Rectal smooth muscle tissue (tissue), 1 donor: Measurements from ENCODE around the gene PHTF2.
"Not testable (repeated sequence)": the region's sequence is repeated elsewhere in the genome, so short reads cannot be mapped to it uniquely, and the experiment has no call there.

ENCODE experiments used
- H3K27ac ChIP-seq: one replicate; pipeline ENCODE4 v1.7.0; 2013; ENCODE audit warnings: low read depth, low read length, inconsistent platforms
- H3K27me3 ChIP-seq: one replicate; pipeline ENCODE4 v1.7.0; 2013; ENCODE audit warnings: low read length; ENCODE audit not compliant: control insufficient read depth, insufficient read depth
- H3K36me3 ChIP-seq: one replicate; pipeline ENCODE4 v1.7.0; 2013; ENCODE audit warnings: low read length; ENCODE audit not compliant: control insufficient read depth, insufficient read depth
- H3K4me1 ChIP-seq: one replicate; pipeline ENCODE4 v1.7.0; 2013; ENCODE audit warnings: low read length; ENCODE audit not compliant: control insufficient read depth, insufficient read depth
- H3K4me3 ChIP-seq: one replicate; pipeline ENCODE4 v1.7.0; 2013; ENCODE audit warnings: low read length
- H3K9ac ChIP-seq: one replicate; pipeline ENCODE4 v1.7.0; 2013; ENCODE audit warnings: low read length

PHTF2 gene

DNA sequence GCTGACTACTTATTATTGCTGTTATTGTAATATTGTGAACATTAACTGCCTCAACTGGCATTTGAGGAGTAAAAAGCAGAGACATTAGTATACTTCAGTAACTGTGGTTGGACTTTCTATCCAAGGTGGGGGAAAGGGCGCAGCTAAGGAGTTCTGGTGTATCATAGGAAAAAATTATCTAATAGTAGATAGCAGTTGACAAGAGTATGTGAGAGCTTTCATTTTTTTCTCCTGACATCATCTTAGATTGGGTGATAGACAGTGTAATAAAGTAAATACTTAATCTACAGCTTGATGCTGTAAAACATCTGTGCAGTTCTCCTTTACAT is 68.9 kb downstream of the PHTF2 start:
- H3K4me3 ChIP-seq = no peak overlapping the region
- H3K27ac ChIP-seq = no peak overlapping the region
- H3K36me3 ChIP-seq = no peaks in the 10 kb centered on the region
- H3K4me1 ChIP-seq = peaks cover 7% of the 10 kb centered on the region
- H3K9ac ChIP-seq = no peak overlapping the region
- H3K27me3 ChIP-seq = no peaks in the 10 kb centered on the region

- not testable (repeated sequence) for H3K4me3 ChIP-seq, H3K27ac ChIP-seq, H3K4me1 ChIP-seq, H3K9ac ChIP-seq, H3K36me3 ChIP-seq, H3K27me3 ChIP-seq
These were observed 73.7 kb downstream of the PHTF2 start for GRCh38 chr7:77872256-77872655.

GRCh38 chr7:77873416-77874327 is 75.1 kb downstream of the PHTF2 start:
- H3K9ac ChIP-seq, H3K27me3 ChIP-seq, H3K36me3 ChIP-seq, H3K27ac ChIP-seq, H3K4me3 ChIP-seq, H3K4me1 ChIP-seq: not testable (repeated sequence)

DNA sequence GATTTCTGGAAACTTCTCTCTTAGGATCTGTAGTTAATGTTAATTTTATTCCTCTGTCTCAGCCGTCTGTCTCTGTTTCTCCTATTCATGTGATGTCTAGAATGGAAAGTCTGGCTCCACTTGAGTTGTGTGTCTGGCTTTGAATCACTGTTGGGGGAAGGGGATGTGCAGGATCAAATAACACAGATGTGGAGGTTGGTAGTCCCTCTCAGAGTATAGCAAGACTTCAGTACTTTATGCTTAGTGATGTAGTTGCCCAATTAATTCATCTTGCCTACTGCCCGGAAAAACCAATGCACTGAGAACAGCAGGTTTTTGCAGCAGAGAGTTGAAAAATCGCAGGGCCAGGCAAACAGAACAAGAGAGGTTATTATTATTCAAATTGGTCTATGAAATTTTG is 79.2 kb downstream of the PHTF2 start:
- Histone ChIP-seq H3K27me3 (no peaks in the 10 kb centered on the region), H3K4me1 (no peaks in the 10 kb centered on the region), H3K27ac (no peak overlapping the region), H3K36me3 (no peaks in the 10 kb centered on the region), H3K4me3 (no peak overlapping the region), H3K9ac (no peak overlapping the region)

DNA sequence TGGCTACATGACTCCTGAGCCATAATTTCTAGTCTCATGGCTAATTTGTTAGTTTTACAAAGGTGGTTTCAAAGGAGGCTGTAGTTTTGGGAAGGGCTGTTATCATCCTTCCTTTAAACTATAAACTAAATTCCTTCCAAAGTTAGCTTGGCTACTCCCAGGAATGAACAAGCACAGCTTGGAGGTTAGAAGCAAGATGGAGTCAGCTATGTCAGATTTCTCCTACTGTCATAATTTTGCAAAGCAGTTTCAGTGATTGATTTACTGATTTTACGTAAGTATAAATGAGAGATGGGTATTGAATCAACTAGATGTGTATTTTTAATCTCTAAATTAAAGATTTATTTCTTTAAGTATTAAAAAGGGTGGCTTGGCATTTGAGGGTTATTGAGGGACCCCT is 79.9 kb downstream of the PHTF2 start:
- Histone ChIP-seq H3K4me1 (no peaks in the 10 kb centered on the region), H3K4me3 (no peak overlapping the region), H3K9ac (no peak overlapping the region), H3K36me3 (no peaks in the 10 kb centered on the region), H3K27ac (no peak overlapping the region), H3K27me3 (no peaks in the 10 kb centered on the region)

DNA sequence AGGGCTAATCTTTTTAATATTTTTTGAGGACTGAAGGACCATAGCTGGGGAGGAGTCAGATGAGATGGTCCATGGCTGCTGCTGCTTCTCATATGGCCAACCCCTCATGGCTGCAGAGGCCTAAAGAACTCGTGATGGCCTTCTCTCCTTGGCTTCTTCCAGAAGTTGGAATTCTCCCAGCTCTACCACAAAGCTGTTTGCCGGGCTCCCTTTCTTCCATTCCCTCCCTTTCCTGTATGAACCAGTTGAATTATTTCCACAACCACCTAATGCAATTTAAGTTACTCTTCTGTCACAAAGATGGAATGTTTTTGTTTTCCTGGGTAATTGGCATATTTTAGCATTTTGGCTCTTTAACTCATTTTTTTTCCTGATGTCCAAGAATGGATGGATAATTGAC is 80.7 kb downstream of the PHTF2 start:
- Histone ChIP-seq H3K27ac (no peak overlapping the region), H3K4me3 (no peak overlapping the region), H3K4me1 (no peaks in the 10 kb centered on the region), H3K27me3 (no peaks in the 10 kb centered on the region), H3K9ac (no peak overlapping the region), H3K36me3 (no peaks in the 10 kb centered on the region)

DNA sequence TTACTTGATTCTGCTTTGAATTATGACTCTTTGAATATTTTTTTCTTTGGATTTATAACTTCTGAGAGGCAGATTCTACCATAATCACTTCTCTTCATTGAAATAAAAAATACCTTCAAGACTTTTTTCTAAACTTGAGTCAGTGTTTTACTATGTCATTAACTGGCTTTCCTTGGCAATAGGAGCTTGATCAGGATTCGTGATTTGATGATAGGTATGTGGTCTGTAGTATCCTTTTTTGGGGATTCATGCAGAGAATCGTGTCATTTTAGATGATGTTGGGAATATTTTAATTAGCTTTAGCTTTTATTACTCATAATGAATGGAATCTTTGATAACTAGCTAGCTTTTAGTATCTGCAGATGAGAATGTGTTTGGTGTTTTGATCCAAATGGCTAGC is 83.3 kb downstream of the PHTF2 start:
- H3K36me3 ChIP-seq = no peaks in the 10 kb centered on the region
- H3K4me1 ChIP-seq = no peaks in the 10 kb centered on the region
- no peak overlapping the region for H3K27ac ChIP-seq
- H3K9ac ChIP-seq = no peak overlapping the region
- no peak overlapping the region for H3K4me3 ChIP-seq
- no peaks in the 10 kb centered on the region for H3K27me3 ChIP-seq

- Histone ChIP-seq H3K4me1 (no peaks in the 10 kb centered on the region), H3K4me3 (no peak overlapping the region), H3K9ac (no peak overlapping the region), H3K27ac (no peak overlapping the region), H3K36me3 (no peaks in the 10 kb centered on the region), H3K27me3 (no peaks in the 10 kb centered on the region)
These were observed 86.6 kb downstream of the PHTF2 start for GRCh38 chr7:77885155-77885554.

DNA sequence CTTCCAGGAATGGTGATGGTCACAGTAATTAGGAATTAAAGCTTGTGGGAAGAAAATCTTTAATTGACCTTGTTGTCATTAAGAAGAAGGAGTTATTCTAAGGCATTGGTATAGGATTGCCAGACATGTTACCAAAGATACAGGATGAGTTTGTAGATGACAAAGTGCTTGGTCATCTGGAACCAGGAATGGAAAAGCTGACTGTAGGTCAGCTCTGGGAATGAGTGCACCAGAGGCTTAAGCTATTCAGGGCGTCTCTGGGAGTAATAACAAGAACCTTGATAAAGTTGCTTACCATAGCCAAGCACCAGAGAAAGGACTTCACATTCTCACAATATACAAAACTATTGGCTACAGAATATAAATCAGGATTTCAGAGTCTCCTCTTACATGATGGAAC is 89.0 kb downstream of the PHTF2 start:
- H3K27ac ChIP-seq = no peak overlapping the region
- H3K4me3 ChIP-seq = no peak overlapping the region
- H3K36me3 ChIP-seq = no peaks in the 10 kb centered on the region
- H3K9ac ChIP-seq = no peak overlapping the region
- H3K4me1 ChIP-seq = no peaks in the 10 kb centered on the region
- no peaks in the 10 kb centered on the region for H3K27me3 ChIP-seq

- H3K4me3 ChIP-seq = no peak overlapping the region
- H3K4me1 ChIP-seq = no peaks in the 10 kb centered on the region
- no peaks in the 10 kb centered on the region for H3K27me3 ChIP-seq
- H3K9ac ChIP-seq = no peak overlapping the region
- no peaks in the 10 kb centered on the region for H3K36me3 ChIP-seq
- H3K27ac ChIP-seq = no peak overlapping the region
These were observed 90.4 kb downstream of the PHTF2 start for GRCh38 chr7:77888998-77889397.

- Histone ChIP-seq H3K27ac (no peak overlapping the region), H3K4me1 (no peaks in the 10 kb centered on the region), H3K9ac (no peak overlapping the region), H3K27me3 (no peaks in the 10 kb centered on the region), H3K36me3 (no peaks in the 10 kb centered on the region), H3K4me3 (no peak overlapping the region)
These were observed 95.2 kb downstream of the PHTF2 start for GRCh38 chr7:77893813-77894212.

DNA sequence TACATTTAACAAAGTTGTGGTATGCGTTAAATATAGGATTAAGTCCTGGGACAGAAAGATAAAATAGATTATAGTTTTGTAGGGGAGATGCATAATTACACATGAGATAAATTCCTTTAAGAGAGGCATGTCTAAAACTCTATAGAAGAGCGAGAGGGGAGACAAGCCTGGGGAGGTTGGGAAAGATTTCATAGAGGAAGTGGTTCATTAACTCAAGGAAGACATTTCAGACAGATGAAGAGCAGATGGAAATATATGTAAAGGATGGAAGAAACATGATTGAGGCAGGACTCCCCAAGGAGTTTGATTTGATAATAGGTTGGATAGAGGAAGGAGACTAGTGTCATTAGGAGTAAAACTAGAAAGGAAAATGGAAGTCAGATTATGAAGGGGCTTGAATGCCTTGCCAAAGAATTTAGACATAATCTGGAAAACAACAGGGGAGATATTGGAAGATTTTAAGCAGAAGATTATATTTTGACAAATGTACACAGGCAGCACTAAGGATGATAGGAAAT is 96.1 kb downstream of the PHTF2 start:
- no peak overlapping the region for H3K4me3 ChIP-seq
- H3K9ac ChIP-seq = no peak overlapping the region
- H3K27me3 ChIP-seq = no peaks in the 10 kb centered on the region
- no peaks in the 10 kb centered on the region for H3K4me1 ChIP-seq
- H3K36me3 ChIP-seq = no peaks in the 10 kb centered on the region
- H3K27ac ChIP-seq = no peak overlapping the region

GRCh38 chr7:77895905-77896304 is 97.3 kb downstream of the PHTF2 start:
- Histone ChIP-seq H3K4me3 (no peak overlapping the region), H3K27ac (no peak overlapping the region), H3K4me1 (no peaks in the 10 kb centered on the region), H3K27me3 (no peaks in the 10 kb centered on the region), H3K36me3 (no peaks in the 10 kb centered on the region), H3K9ac (no peak overlapping the region)
